HUES48 (cell line): Measurements from ENCODE around the gene GABRB2.

Source experiments
- H3K27ac ChIP-seq: one replicate; pipeline ENCODE4 v1.7.0; 2013; ENCODE audit warnings: low read depth, low read length, inconsistent platforms
- H3K27me3 ChIP-seq: 2 replicates; pipeline ENCODE4 v1.6.1; 2013; ENCODE audit warnings: mild to moderate bottlenecking, low read length; ENCODE audit not compliant: control insufficient read depth, insufficient read depth
- H3K36me3 ChIP-seq: 2 replicates; pipeline ENCODE4 v1.6.1; 2013; ENCODE audit warnings: low read length; ENCODE audit not compliant: control insufficient read depth, insufficient read depth
- H3K4me1 ChIP-seq: 2 replicates; pipeline ENCODE4 v1.6.1; 2013; ENCODE audit warnings: mild to moderate bottlenecking, low read length; ENCODE audit not compliant: control insufficient read depth, insufficient read depth
- H3K4me3 ChIP-seq: 2 replicates; pipeline ENCODE4 v1.5.1; 2013; ENCODE audit warnings: mild to moderate bottlenecking, low read depth, low read length
- H3K9ac ChIP-seq: 2 replicates; pipeline ENCODE4 v1.6.1; 2013; ENCODE audit warnings: mild to moderate bottlenecking, low read depth, low read length, moderate library complexity
- H3K9me3 ChIP-seq: 2 replicates; pipeline ENCODE4 v1.6.1; 2013; ENCODE audit warnings: low read length; ENCODE audit not compliant: control insufficient read depth, insufficient read depth

The GABRB2 gene

DNA sequence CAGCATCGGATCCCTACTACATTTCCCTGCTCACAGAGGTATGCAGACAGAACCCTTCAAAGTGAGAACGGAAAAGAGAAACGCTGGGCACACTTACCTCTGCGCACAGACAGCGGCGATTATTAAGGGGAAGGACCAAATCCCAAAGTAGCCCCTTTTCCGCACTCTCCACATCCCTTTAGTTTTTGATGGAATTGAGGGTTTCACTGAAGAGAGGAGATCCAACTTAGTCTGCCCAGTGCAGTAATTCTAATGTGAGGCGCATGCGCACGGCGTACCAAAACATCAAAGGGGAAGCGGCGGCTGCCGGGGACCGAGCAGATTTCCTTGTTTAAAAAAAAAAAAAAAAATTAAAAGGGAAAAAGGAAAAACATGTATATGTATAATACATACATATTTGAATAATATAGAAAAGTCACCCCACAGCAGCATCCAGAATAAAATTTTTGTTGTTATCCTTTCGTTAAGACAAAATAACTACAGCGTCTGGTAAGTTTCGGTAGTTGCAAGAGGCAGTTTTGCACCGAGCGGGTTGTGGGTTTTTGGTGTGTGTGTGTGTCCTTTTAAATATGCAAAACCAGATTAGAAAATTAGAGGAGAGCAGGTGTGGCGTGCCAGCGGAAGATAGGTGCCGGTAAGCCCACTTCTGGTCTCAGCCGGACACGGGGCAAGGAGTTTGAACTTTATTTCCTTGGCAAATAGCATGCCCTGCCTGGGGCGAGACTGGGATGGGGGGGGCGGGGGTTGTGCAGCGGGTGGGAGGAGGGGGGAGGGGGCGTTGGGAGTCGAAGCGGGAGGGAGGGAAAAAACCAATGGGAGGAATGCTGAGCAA, at the start of gene GABRB2:
GABRB2 (minus strand) TSS at position 256 of the 832 bp plus-strand sequence; CDS start at position 174, 82 bp downstream.
- H3K27me3 ChIP-seq, result peaks cover 72% of the 10 kb centered on the region
- peak within 1 kb of the TSS; percentile 62 for H3K4me3 ChIP-seq

DNA sequence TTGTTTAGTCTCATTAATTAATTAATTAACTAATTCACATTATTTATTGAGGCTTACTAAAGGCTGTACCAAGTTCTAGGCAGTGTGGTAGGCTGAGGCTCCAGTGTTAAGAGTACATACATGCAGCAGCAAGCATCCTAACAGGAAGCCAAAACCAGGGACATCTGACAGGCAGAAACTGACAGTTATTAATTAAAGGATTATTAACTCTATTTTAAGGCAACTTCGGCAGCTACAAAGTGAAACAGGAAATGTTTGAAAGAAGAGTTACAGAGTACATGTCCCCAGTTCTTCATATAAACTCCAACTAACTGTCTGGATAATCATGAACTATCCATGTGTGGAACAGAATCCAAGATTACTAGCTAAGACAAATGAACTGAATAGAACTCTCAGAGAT, 39.3 kb upstream of the GABRB2 start:
- Histone ChIP-seq H3K4me1 (no peaks in the 10 kb centered on the region), H3K4me3 (no peak overlapping the region), H3K9me3 (no peaks in the 10 kb centered on the region), H3K27me3 (no peaks in the 10 kb centered on the region), H3K9ac (no peak overlapping the region), H3K27ac (no peak overlapping the region), H3K36me3 (no peaks in the 10 kb centered on the region)

More for the DNA sequence above, at the start of gene GABRB2:
- no peak within 1 kb of the TSS for H3K9ac ChIP-seq
- no peaks in the 10 kb centered on the region for H3K9me3 ChIP-seq
- H3K36me3 ChIP-seq, result no peaks in the 10 kb centered on the region
- H3K27ac ChIP-seq, result no peak within 1 kb of the TSS
- H3K4me1 ChIP-seq, result peaks cover 21% of the 10 kb centered on the region

DNA sequence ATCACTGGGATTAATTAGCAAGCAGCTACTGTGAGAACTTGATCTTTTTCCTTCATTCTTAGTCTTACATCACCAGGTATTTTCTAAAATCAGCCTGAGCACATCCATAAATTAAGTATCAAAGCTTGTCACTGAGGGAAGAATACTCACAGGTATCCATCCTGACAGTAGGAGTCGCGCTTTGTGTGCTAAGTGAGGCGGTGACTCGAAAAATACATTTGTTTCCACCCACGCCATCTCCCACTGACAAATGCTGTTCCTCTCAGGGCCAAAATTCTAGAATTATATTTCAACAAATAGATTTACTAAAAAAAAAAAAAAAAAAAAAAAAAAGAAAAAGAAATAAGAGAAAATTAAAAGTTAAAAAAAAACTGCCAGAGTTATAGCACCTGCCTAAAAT, 34.1 kb upstream of the GABRB2 start:
- Histone ChIP-seq H3K9me3 (no peaks in the 10 kb centered on the region), H3K27ac (no peak overlapping the region), H3K9ac (no peak overlapping the region), H3K4me3 (no peak overlapping the region), H3K4me1 (no peaks in the 10 kb centered on the region), H3K27me3 (no peaks in the 10 kb centered on the region), H3K36me3 (no peaks in the 10 kb centered on the region)

DNA sequence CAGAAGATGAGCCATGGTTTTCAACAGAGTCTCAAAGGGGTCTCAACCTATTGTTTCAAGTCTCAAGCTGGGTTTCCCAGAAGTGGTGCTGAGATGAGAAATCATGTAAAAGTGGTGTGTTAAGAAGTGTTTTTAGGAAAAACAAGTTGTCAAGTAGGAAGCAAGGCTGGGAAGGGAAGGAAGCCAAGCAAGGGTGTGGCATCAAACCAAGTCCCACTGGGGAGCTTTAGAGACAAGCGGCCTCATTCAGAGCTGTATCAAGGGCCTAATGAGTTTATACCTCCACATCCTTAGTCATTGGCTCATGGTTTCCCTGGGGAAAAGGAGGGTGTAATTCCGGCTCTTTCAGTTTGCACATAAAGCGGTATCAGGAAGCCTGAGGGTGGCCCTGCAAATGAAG, 26.4 kb upstream of the GABRB2 start:
- no peak overlapping the region for H3K4me3 ChIP-seq
- H3K36me3 ChIP-seq, result no peaks in the 10 kb centered on the region
- no peaks in the 10 kb centered on the region for H3K4me1 ChIP-seq
- H3K9ac ChIP-seq, result no peak overlapping the region
- no peak overlapping the region for H3K27ac ChIP-seq
- no peaks in the 10 kb centered on the region for H3K27me3 ChIP-seq
- no peaks in the 10 kb centered on the region for H3K9me3 ChIP-seq

DNA sequence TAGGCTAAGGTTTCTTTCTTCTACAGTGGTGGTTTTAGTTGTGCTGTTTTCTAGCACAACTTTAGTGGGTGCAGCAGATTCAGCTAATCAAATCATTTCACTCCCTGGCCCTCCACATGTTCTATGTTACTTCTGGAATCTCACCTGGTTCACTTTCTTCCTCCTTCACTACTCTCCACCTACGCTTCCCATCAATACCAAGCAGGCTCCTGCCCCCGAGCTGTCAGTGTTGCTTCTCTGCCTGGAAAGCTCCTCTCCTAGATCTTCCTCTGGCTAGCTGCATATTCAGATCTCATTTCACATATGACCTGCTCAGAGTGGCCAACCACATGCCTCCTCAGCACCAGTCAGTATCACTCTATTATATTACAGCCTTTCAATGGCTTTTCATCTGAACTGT, 19.6 kb upstream of the GABRB2 start:
- no peak overlapping the region for H3K27ac ChIP-seq
- no peak overlapping the region for H3K9ac ChIP-seq
- H3K27me3 ChIP-seq, result no peaks in the 10 kb centered on the region
- H3K9me3 ChIP-seq, result no peaks in the 10 kb centered on the region
- H3K36me3 ChIP-seq, result no peaks in the 10 kb centered on the region
- H3K4me1 ChIP-seq, result no peaks in the 10 kb centered on the region
- no peak overlapping the region for H3K4me3 ChIP-seq

DNA sequence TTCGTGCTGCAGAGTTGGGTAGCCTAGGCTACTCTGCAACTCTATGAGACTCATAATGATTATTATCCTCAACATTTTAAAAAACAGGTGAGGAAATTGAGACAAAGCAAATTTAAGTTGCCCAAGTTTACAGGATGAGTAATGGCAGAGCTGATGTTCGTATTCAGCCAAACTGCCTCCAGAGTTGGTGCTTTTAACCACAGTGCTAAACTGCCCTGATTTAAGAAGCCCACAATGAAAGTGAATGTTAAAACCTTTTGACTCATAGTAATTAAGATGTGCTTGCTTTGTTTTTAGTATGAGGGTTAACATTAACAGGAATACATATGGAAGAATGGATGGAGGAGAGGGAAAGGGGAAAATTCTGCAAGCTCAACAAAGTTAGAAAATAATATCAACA, 15.9 kb upstream of the GABRB2 start:
- Histone ChIP-seq H3K4me1 (no peaks in the 10 kb centered on the region), H3K4me3 (no peak overlapping the region), H3K27ac (no peak overlapping the region), H3K36me3 (no peaks in the 10 kb centered on the region), H3K9ac (no peak overlapping the region), H3K9me3 (no peaks in the 10 kb centered on the region), H3K27me3 (no peaks in the 10 kb centered on the region)

DNA sequence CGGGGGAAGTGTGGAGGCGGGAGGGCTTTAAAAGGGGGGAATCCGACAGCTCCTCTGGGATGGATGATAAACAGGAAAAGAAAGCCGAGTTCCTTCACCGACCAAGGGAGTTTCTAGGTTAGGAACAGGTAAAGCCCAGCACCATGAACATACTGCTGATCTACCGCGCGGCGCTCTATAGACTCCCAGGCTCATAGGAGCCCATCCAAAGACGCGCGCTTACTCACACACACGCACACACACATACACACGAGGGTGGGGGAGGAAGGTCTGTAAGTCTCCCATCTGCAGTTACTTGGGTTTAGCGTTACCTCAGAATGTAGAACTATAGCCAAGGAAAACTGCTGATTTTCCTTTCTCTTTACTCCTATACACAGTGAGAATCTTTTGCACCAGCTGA, 2.6 kb upstream of the GABRB2 start:
- no peaks in the 10 kb centered on the region for H3K9me3 ChIP-seq
- H3K4me1 ChIP-seq, result peaks cover 21% of the 10 kb centered on the region
- H3K27me3 ChIP-seq, result peaks cover 62% of the 10 kb centered on the region
- H3K36me3 ChIP-seq, result no peaks in the 10 kb centered on the region
- H3K4me3 ChIP-seq, result peak overlapping the region; percentile 57
- no peak overlapping the region for H3K27ac ChIP-seq
- H3K9ac ChIP-seq, result no peak overlapping the region

DNA sequence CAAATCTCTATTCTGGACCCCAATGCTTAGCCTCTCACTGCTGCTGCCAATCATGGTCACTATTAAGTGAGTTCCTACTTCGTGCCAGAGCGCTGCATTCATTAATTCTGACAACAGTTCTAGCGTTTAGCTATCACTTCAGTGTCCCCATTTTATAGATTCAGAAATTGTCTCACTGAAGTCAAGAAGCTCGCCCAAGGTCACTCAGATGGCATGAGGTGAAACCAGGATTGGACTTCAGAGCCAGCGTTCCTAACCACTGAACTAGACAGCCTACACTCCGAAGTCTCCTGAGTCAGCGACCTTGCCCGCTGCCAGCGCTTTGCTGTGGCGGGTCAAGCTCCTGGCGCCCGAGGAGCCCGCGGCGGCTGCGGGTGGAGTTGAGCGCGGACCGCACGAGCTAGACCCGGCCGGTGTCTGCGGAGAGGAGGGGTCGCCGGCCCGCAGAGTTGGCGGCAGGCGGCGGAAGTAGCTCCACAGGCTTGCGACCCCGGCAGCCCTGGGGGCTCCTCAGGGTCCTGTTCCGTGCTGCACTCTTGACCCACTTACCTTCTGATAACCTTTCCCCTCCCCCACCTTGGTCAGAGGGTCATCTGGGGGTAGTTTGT, 2.1 kb upstream of the GABRB2 start:
- Histone ChIP-seq H3K36me3 (no peaks in the 10 kb centered on the region), H3K4me3 (peak overlapping the region; percentile 57), H3K4me1 (peaks cover 21% of the 10 kb centered on the region), H3K27me3 (peaks cover 67% of the 10 kb centered on the region), H3K9ac (no peak overlapping the region), H3K27ac (no peak overlapping the region), H3K9me3 (no peaks in the 10 kb centered on the region)

DNA sequence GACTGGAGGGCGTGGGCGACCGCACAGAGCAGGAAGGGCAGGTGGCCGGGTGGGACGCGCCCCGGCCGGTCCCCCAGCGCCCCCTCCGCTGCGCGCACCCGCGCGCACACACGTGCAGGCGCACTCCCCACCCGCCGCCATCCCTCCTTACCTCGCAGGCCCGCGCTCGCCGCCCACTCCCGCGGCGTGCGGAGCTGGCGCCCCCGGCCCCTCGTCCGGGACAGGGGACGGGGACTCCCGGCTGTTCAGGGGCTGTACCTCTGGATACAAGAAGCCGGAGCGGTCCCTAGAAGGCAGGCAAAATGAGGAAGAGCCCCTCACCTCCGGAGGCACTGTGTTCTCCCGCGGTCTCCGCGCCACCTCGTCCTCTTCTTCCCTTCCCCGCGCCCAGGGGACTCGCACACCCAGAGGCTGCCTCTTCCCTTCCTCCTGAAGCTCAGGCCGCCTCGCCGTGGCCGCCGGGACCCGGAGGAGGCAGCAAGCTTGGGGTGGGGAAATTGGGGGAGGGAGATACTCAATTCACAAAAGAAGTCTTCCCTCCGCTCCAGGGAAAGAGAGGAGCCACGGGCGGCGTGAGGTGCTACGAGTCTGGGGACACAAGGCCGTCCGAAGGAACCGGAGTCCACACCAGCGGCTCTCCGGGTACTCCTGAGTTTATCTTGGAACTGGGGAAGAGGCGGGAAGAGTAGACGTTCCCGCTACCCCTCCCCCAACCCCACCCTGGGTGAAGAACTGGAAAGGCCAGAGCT, 1.4 kb upstream of the GABRB2 start:
- H3K4me3 ChIP-seq, result peak overlapping the region; percentile 57
- peaks cover 21% of the 10 kb centered on the region for H3K4me1 ChIP-seq
- H3K9me3 ChIP-seq, result no peaks in the 10 kb centered on the region
- no peak overlapping the region for H3K9ac ChIP-seq
- no peaks in the 10 kb centered on the region for H3K36me3 ChIP-seq
- H3K27ac ChIP-seq, result no peak overlapping the region
- peaks cover 72% of the 10 kb centered on the region for H3K27me3 ChIP-seq

DNA sequence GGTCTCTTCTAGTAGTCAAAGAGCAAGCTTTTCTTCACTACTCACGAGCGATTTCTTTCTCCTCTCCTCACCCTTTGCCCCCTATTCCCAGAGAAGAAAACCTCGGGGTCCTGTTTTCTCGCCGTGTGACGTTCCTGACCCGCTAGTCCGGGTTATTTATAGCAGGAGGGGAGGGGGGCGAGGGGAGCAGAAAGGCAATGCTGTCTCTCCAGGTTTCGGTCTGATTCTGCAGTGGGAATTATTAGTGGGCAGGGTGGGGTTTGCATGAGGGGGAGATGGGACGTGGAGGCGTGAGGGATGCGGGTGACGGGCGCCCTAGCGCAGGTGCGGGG, 847 bp upstream of the GABRB2 start:
- Histone ChIP-seq H3K27ac (no peak overlapping the region), H3K9me3 (no peaks in the 10 kb centered on the region), H3K36me3 (no peaks in the 10 kb centered on the region), H3K9ac (no peak overlapping the region), H3K27me3 (peaks cover 72% of the 10 kb centered on the region), H3K4me3 (peak overlapping the region; percentile 57), H3K4me1 (peaks cover 21% of the 10 kb centered on the region)

DNA sequence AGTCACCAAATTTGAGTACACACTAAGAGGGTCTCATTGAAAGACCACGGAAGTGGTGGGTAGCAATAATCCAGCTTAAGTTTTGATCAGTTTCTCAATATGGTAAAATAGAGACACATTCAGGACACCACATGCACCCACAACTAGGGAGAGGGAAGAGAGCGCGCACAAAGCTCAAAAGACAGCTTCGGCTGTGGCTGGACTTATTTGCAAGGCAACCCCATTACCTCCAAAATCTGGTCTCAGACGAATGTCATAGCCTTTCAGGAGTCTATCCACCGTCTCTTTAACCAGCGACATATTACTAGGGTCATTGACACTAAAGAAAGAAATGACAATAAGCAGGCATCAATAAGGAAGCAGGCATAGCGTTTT, 443 bp downstream of the GABRB2 start:
- H3K27ac ChIP-seq, result no peak overlapping the region
- no peak overlapping the region for H3K9ac ChIP-seq
- peaks cover 21% of the 10 kb centered on the region for H3K4me1 ChIP-seq
- H3K9me3 ChIP-seq, result no peaks in the 10 kb centered on the region
- H3K27me3 ChIP-seq, result peaks cover 72% of the 10 kb centered on the region
- no peaks in the 10 kb centered on the region for H3K36me3 ChIP-seq
- H3K4me3 ChIP-seq, result peak overlapping the region; percentile 62
